Measurements from ENCODE around the gene ZC2HC1C. TPM values are rescaled to one million over a fixed set of nuclear protein-coding genes. Genes with fewer than 3 reads are reported as not detected.

The ZC2HC1C gene
- total and polyA plus RNA-seq, 2 donors (not counting 1 experiment from before 2014, with no cell fraction given): 0.21 to 0.59 TPM

- intact Hi-C loops (cut with micrococcal nuclease): no loop called here
- Mint-ChIP-seq H3K27ac (no peak overlapping the region), H3K27me3 (no peaks in the 10 kb centered on the region), H3K9me3 (ENCODE audit: insufficient read depth) (no peaks in the 10 kb centered on the region), H3K4me1 (no peaks in the 10 kb centered on the region), H3K4me3 (no peak overlapping the region)
- WGBS (ENCODE audit: insufficient coverage): 55% methylated on average over 4 of the region's 4 CpGs
- no peaks in the 10 kb centered on the region for H4K20me1 ChIP-seq (ENCODE audit: control insufficient read depth, insufficient read depth, low read length, poor library complexity, severe bottlenecking)
- no peak overlapping the region for H3K9ac ChIP-seq (ENCODE audit: low read length)
- no peaks in the 10 kb centered on the region for H3K9me3 ChIP-seq (ENCODE audit: control extremely low read depth in 1 of 3, control insufficient read depth in 2 of 3, insufficient read depth in 1 of 3, low read length in 2 of 3)
- POLR2A ChIA-PET: no interaction called here
- no peaks in the 10 kb centered on the region for H3K4me1 ChIP-seq (ENCODE audit: control insufficient read depth in 2 of 2, insufficient read depth in 2 of 2, low read length in 2 of 2)
- no peak overlapping the region for H2AFZ ChIP-seq (ENCODE audit: insufficient read depth, low read depth, low read length, poor library complexity, severe bottlenecking)
- H3K4me2 ChIP-seq (replicated peaks; ENCODE audit: low read depth, low read length, poor library complexity, severe bottlenecking): no peak overlapping the region
- no peak overlapping the region for H3K27ac ChIP-seq (ENCODE audit: low read length in 2 of 2)
- CTCF ChIA-PET: interaction anchor here (0.5 to 3.1 kb wide), 3 partner anchors 64 to 232 kb away, joined by 3 to 6 read pairs (median 4); no protein-coding TSS in a partner anchor
- H3K27me3 ChIP-seq (replicated peaks in 1 of 4; ENCODE audit: control extremely low read depth in 1 of 4, control insufficient read depth in 3 of 4, insufficient read depth in 4 of 4, low read length in 3 of 4): no peaks in the 10 kb centered on the region
- H3K79me2 ChIP-seq (ENCODE audit: control insufficient read depth, insufficient read depth, low read length): no peaks in the 10 kb centered on the region
- peaks cover 12 to 16% of the 10 kb centered on the region in 2 experiments for H3K36me3 ChIP-seq (replicated peaks in 1 of 2; ENCODE audit: control extremely low read depth in 1 of 2, control insufficient read depth in 1 of 2, extremely low read depth in 1 of 2, insufficient read depth in 2 of 2, low read length in 1 of 2)
- DNase-seq (no peak), ATAC-seq (ENCODE audit: low read depth) (no peak)
- no peak overlapping the region for H3K4me3 ChIP-seq (ENCODE audit: control extremely low read depth in 1 of 5, extremely low read depth in 1 of 5, insufficient read depth in 1 of 5, low read depth in 2 of 5, low read length in 4 of 5)
- TF ChIP-seq CTCF (IDR thresholded peaks at IDR 0.05) (no peak), EZH2 (IDR thresholded peaks at IDR 0.05; ENCODE audit: borderline replicate concordance, insufficient read depth, low read depth, low read length, poor library complexity, severe bottlenecking) (no peak)
These were observed 44.4 kb upstream of the ZC2HC1C start for GRCh38 chr14:75025082-75025481.

- H3K4me3 ChIP-seq (ENCODE audit: control extremely low read depth in 1 of 5, extremely low read depth in 1 of 5, insufficient read depth in 1 of 5, low read depth in 2 of 5, low read length in 4 of 5): no peak overlapping the region
- H2AFZ ChIP-seq (ENCODE audit: insufficient read depth, low read depth, low read length, poor library complexity, severe bottlenecking): no peak overlapping the region
- 100% methylated on average over 1 of the region's 2 CpGs for WGBS (ENCODE audit: insufficient coverage)
- no peak for DNase-seq
- no peaks in the 10 kb centered on the region for H3K9me3 ChIP-seq (ENCODE audit: control extremely low read depth in 1 of 3, control insufficient read depth in 2 of 3, insufficient read depth in 1 of 3, low read length in 2 of 3)
- no peaks in the 10 kb centered on the region for H4K20me1 ChIP-seq (ENCODE audit: control insufficient read depth, insufficient read depth, low read length, poor library complexity, severe bottlenecking)
- no peaks in the 10 kb centered on the region for H3K9me3 Mint-ChIP-seq (ENCODE audit: insufficient read depth)
- H3K9ac ChIP-seq (ENCODE audit: low read length): no peak overlapping the region
- no peaks in the 10 kb centered on the region for H3K27me3 Mint-ChIP-seq
- intact Hi-C loops (cut with micrococcal nuclease): no loop called here
- ChIA-PET POLR2A (no interaction called here), CTCF (interaction anchor here (0.6 to 3.1 kb wide), 2 partner anchors 63 to 376 kb away, joined by 4 to 6 read pairs; no protein-coding TSS in a partner anchor)
- no peak overlapping the region for H3K4me2 ChIP-seq (replicated peaks; ENCODE audit: low read depth, low read length, poor library complexity, severe bottlenecking)
- peaks cover 12 to 16% of the 10 kb centered on the region in 2 experiments for H3K36me3 ChIP-seq (replicated peaks in 1 of 2; ENCODE audit: control extremely low read depth in 1 of 2, control insufficient read depth in 1 of 2, extremely low read depth in 1 of 2, insufficient read depth in 2 of 2, low read length in 1 of 2)
- TF ChIP-seq EZH2 (IDR thresholded peaks at IDR 0.05; ENCODE audit: borderline replicate concordance, insufficient read depth, low read depth, low read length, poor library complexity, severe bottlenecking) (no peak), CTCF (IDR thresholded peaks at IDR 0.05) (no peak)
- H3K4me3 Mint-ChIP-seq: no peak overlapping the region
- no peak for ATAC-seq (ENCODE audit: low read depth)
- H3K27ac ChIP-seq (ENCODE audit: low read length in 2 of 2): no peak overlapping the region
- H3K27me3 ChIP-seq (replicated peaks in 1 of 4; ENCODE audit: control extremely low read depth in 1 of 4, control insufficient read depth in 3 of 4, insufficient read depth in 4 of 4, low read length in 3 of 4): no peaks in the 10 kb centered on the region
- no peaks in the 10 kb centered on the region for H3K79me2 ChIP-seq (ENCODE audit: control insufficient read depth, insufficient read depth, low read length)
- H3K27ac Mint-ChIP-seq: no peak overlapping the region
- H3K4me1 Mint-ChIP-seq: no peaks in the 10 kb centered on the region
- no peaks in the 10 kb centered on the region for H3K4me1 ChIP-seq (ENCODE audit: control insufficient read depth in 2 of 2, insufficient read depth in 2 of 2, low read length in 2 of 2)
These were observed 43.6 kb upstream of the ZC2HC1C start for GRCh38 chr14:75025876-75026275.
